GM18505 (cell line): ENCODE results near the gene ACTL6A.
"Not testable (repeated sequence)": the region's sequence is repeated elsewhere in the genome, so short reads cannot be mapped to it uniquely, and the experiment has no call there.

Source experiments
- ATAC-seq: cut with Tn5 transposase; IDR thresholded peaks from one replicate; pipeline ENCODE4 v1.9.1; 2021; ENCODE audit not compliant: unreplicated experiment
- POLR2A ChIP-seq: IDR thresholded peaks from 4 replicates; pipeline ENCODE4 v1.6.1; 2011; ENCODE audit warnings: borderline replicate concordance; ENCODE audit not compliant: insufficient read depth, insufficient read length; ENCODE audit errors: extremely low read depth

The ACTL6A gene

GRCh38 chr3:179562591-179563270, at the start of gene ACTL6A:
Gene ACTL6A (plus strand): TSS chr3:179562926. CDS start chr3:179563093, 167 bp downstream.
- peak; percentile 95 for ATAC-seq
- peak; percentile 82 for TF ChIP-seq POLR2A

GRCh38 chr3:179513862-179514261, 48.9 kb upstream of the ACTL6A start:
- ATAC-seq: no peak
- TF ChIP-seq POLR2A: no peak

DNA sequence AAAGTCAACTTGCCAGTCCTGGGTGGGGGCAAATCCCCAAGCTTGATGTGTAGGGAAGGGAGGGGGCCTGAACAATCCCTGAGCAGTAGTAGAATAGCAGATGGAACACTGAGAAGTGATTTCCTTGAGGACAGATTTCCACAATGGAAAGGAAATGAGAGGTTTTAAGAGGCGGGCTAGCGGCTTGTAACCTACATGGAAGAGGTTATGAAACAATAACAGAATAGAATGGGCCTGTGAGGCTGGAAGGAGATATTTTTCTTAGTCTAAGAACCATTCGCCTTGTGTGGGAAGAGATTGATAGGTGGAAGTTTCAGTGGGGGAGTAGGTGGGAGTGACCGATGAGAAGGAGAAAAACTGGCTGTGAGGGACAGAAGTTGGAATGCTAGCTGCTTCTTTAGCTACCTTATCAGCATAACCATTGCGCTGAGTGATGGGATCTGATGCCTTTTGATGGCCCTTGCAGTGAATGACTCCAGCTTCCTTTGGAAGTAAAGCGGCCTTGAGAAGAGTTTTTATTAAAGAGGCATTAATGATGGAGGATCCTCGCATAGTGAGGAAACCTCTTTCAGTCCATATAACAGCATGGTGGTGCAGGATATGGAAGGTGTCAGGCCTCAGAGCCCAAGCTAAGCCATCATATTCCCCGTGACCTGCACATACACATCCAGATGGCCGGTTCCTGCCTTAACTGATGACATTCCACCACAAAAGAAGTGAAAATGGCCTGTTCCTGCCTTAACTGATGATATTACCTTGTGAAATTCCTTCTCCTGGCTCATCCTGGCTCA, 46.1 kb upstream of the ACTL6A start:
- ATAC-seq: not testable (repeated sequence)

DNA sequence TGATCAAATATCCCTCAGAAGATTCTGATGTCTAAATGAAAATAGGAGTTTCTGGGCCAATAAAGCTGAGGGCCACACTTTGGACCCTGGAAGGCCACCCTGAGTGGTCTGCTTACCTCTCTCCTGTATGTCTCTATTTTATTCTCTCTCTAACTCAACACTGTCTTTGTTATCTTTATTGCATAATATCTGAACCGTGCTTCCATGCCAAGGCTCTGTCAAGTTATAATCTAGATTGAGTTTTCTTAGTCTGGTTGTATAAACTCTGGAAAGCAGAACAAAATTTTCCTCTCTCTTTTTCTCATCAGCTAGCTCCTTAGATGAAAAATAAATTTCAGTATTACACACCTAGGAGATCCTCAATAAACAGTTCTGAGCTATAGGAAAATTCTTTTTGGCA, 36.2 kb upstream of the ACTL6A start:
- ATAC-seq: no peak
- TF ChIP-seq POLR2A: no peak

DNA sequence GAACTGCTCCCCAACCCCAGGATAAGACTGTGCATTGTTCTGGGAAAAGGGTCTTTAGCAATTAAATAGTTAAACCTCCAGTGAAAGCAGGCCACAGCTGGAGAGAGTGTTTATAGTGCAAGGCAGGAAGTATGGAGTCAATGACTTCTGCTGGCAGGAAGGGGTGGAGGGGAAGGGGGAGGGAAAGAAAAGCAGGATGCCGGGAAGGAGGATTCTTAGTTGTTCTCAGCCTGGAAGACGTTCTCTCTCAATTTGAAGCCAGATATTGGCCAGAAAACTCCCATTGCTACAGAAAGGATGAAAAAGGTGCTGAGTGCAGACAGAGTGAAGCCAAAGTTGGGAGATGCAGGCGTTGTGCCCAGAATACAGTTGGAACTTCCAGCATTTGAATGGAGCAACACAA, 35.7 kb upstream of the ACTL6A start:
- no peak for ATAC-seq
- no peak for TF ChIP-seq POLR2A

DNA sequence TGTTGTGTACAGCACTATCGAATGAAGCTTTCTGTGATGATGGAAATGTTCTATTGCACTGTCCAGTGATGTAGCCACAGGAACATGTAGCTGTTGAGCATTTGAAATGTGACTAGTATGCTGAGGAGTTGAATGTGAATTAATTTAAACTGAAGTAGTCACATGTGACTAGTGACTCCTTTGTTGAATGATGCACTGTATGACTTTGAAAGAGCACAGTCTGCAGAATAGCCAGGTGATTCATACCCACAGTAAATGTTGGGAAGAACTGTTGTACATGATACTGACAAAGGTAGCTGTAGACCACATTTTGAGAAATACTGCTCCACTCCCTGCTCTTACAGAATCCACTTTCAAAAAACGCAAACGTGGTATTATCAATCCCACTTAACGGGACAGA, 34.0 kb upstream of the ACTL6A start:
- TF ChIP-seq POLR2A: no peak
- ATAC-seq: no peak

DNA sequence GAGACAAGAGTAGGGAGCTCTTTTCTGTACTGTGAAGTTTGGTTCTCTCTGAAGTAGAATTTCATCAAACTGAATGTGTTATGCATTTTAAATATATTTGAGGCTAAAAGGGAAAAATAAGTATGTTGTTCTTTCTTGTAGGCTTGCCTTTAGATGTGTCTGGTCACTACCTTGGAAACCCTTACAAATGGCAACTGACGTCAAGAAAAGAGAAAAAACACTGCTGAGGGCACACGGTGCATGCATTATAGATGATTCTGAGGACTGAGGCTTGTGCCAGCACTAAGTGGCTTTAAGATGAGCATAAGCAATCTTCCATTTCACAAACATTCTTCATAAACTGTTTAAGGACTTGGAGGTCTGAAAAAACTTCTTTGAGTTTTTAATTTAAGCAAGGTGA, 31.1 kb upstream of the ACTL6A start:
- ATAC-seq: no peak
- no peak for TF ChIP-seq POLR2A

DNA sequence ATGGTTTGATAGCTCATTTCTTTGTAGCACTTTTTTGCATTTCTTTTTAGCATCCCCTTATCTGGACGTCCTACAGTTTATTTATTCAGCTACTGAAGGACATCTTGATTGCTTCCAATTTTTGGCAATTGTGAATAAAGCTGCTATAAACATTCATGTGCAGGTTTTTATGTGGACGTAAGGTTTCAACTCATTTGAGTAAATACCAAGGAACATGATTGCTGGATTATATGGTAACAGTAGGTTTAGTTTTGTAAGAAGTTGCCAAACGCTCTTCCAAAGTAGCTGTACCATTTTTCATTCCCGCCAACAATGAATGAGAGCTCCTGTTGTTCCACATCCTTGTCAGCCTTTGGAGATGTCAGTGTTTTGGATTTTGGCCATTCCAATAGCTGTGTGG, 29.5 kb upstream of the ACTL6A start:
- no peak for TF ChIP-seq POLR2A
- no peak for ATAC-seq

DNA sequence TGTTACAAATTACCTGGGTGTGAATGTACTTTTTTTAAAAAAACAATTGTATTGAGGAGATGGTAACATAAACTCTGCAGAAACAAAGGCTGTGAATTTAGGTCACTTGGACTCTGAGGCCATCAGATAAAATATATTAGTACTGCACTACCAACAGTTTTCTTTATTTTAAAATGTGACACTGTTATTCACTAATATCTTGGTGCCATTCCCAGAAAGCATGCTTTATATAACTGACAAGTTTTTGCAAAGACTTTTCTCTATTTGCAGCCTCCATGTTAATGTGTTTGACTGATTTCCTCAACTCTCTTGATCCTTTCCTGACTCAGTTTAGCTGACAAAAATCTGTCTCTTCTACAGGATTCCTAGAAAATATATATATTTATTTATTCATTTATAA, 26.5 kb upstream of the ACTL6A start:
- no peak for TF ChIP-seq POLR2A
- no peak for ATAC-seq

- TF ChIP-seq POLR2A: no peak
- no peak for ATAC-seq
Measured at GRCh38 chr3:179541094-179541493, 21.6 kb upstream of the ACTL6A start.

DNA sequence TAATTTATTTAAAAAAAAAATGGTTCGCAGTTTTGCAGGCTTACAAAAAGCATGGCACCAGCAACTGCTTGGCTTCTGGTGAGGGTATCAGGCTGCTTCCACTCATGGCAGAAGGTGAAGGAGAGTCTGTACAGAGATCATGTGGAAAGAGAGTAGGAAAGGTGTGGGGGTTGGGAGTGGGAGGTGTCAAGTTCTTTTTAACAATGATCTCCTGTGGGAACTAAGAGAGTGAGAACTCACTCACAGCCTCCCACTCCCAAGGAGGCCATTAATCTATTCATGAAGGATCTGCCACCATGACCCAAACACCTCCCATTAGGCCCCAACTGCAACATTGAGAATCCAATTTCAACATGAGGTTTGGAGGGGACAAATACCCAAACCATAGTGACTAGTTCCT, 21.1 kb upstream of the ACTL6A start:
- no peak for TF ChIP-seq POLR2A
- no peak for ATAC-seq

GRCh38 chr3:179542375-179542774, 20.4 kb upstream of the ACTL6A start:
- no peak for TF ChIP-seq POLR2A
- ATAC-seq: no peak

- no peak for TF ChIP-seq POLR2A
- ATAC-seq: no peak
Measured at GRCh38 chr3:179544981-179545645, 17.6 kb upstream of the ACTL6A start.

GRCh38 chr3:179546814-179547241, 15.9 kb upstream of the ACTL6A start:
- TF ChIP-seq POLR2A: no peak
- no peak for ATAC-seq
